HCT116 (cell line): ENCODE data around the gene PRKG1. TPM values are rescaled to one million over a fixed set of nuclear protein-coding genes. Genes with fewer than 3 reads are reported as not detected.

Source experiments
- ATAC-seq: fragments of 200-7000 bp; cut with Tn5 transposase; 2 replicates; pipeline ENCODE4 v1.9.1; 2020; ENCODE audit warnings: mild to moderate bottlenecking, moderate library complexity
- BruUV-seq: library from RNA; stranded (reverse); fragments of 400-500 nt; replicated peaks from 2 replicates; lab custom pipeline; 2021; lab: Mats Ljungman, UMichigan
- CTCF ChIA-PET: fragments of 300-600 bp; sonication (Branson Sonifier 250); formaldehyde crosslinking; loops from one replicate; lab custom pipeline; 2021; ENCODE audit warnings: antibody characterized with exemption; lab: Charles Lee
- POLR2A ChIA-PET: fragments of 300-600, 350-600 bp; sonication (Branson Sonifier 250); formaldehyde crosslinking; loops from one replicate; lab custom pipeline; 2021; ENCODE audit warnings: antibody characterized with exemption; lab: Charles Lee
- RAD21 ChIA-PET, 2 experiments: fragments of 300-600 bp; sonication (Branson Sonifier 250); formaldehyde crosslinking; loops; one replicate each; lab custom pipeline; 2023; ENCODE audit warnings: low total read pairs in 2 of 2; ENCODE audit not compliant: uncharacterized antibody in 2 of 2, unreplicated experiment in 2 of 2, low non-redundant PET in 1 of 2; lab: Charles Lee
- DNase-seq: peaks from one replicate; pipeline ENCODE4 v3.0.0-alpha.2; 2010; ENCODE audit warnings: low read depth, low spot score
- H2AFZ ChIP-seq: fragments of 200-600 bp; shearing (Covaris generic), sonication (generic); 2 replicates; pipeline ENCODE4 v1.6.1; 2017; ENCODE audit warnings: low read depth, mixed run types, mixed read lengths, antibody characterized with exemption, low read length; ENCODE audit not compliant: poor library complexity, severe bottlenecking
- H3K27ac ChIP-seq: 2 replicates; pipeline ENCODE4 v1.5.1; 2012; ENCODE audit warnings: low read depth, low read length
- H3K27me3 ChIP-seq: fragments of 200-600 bp; sonication (generic); 2 replicates; pipeline ENCODE4 v1.6.1; 2016; ENCODE audit warnings: mixed run types, low read length, mixed read lengths; ENCODE audit not compliant: insufficient read depth
- H3K36me3 ChIP-seq, 2 experiments: fragments of 200-500 bp in 1 of 2; fragments of 200-600 bp in 1 of 2; sonication (Bioruptor generic) in 1 of 2; sonication (generic) in 1 of 2; 2 replicates each; pipeline versions ENCODE4 v1.5.1 to v1.6.1; 2014 to 2016; ENCODE audit warnings: low read length in 2 of 2, inconsistent platforms in 1 of 2, mixed read lengths in 1 of 2, mixed run types in 1 of 2; ENCODE audit not compliant: insufficient read depth in 2 of 2, control insufficient read depth in 1 of 2
- H3K4me1 ChIP-seq, 2 experiments: fragments of 200-600 bp in 1 of 2; sonication (generic) in 1 of 2; 2 replicates each; pipeline versions ENCODE4 v1.5.1 to v1.6.1; 2012 to 2017; ENCODE audit warnings: low read length in 2 of 2, inconsistent platforms in 1 of 2, mild to moderate bottlenecking in 1 of 2, mixed read lengths in 1 of 2, mixed run types in 1 of 2, moderate library complexity in 1 of 2; ENCODE audit not compliant: insufficient read depth in 2 of 2, control insufficient read depth in 1 of 2
- H3K4me2 ChIP-seq: fragments of 200-600 bp; sonication (generic); 2 replicates; pipeline ENCODE4 v1.6.1; 2017; ENCODE audit warnings: mixed run types, low read length, mixed read lengths
- H3K4me3 ChIP-seq, 2 experiments: fragments of 200-600 bp in 1 of 2; sonication (generic) in 1 of 2; replicated peaks in 1 of 2; 2 replicates each; pipeline ENCODE4 v1.5.1; 2011 to 2016; ENCODE audit warnings: low read length in 2 of 2, control low read depth in 1 of 2, low read depth in 1 of 2, mild to moderate bottlenecking in 1 of 2, mixed read lengths in 1 of 2, mixed run types in 1 of 2
- H3K79me2 ChIP-seq: fragments of 200-600 bp; sonication (generic); 2 replicates; pipeline ENCODE4 v1.6.1; 2017; ENCODE audit warnings: mild to moderate bottlenecking, mixed run types, low read length, moderate library complexity, mixed read lengths; ENCODE audit not compliant: insufficient read depth
- H3K9ac ChIP-seq: fragments of 200-600 bp; sonication (generic); 2 replicates; pipeline ENCODE4 v1.6.1; 2016; ENCODE audit warnings: low read length, mixed read lengths
- H3K9me2 ChIP-seq: fragments of 200-600 bp; sonication (generic), shearing (Covaris generic); 2 replicates; pipeline ENCODE4 v1.6.1; 2017; ENCODE audit warnings: mixed run types, mild to moderate bottlenecking, moderate library complexity; ENCODE audit not compliant: insufficient read depth
- H3K9me3 ChIP-seq, 2 experiments: fragments of 200-500 bp in 1 of 2; fragments of 200-600 bp in 1 of 2; sonication (Bioruptor generic) in 1 of 2; sonication (generic) in 1 of 2; 2 replicates each; pipeline ENCODE4 v1.6.1; 2014 to 2017; ENCODE audit warnings: low read length in 2 of 2, mixed read lengths in 2 of 2, inconsistent platforms in 1 of 2, low read depth in 1 of 2, mild to moderate bottlenecking in 1 of 2, mixed run types in 1 of 2, moderate library complexity in 1 of 2; ENCODE audit not compliant: control insufficient read depth in 1 of 2, insufficient read depth in 1 of 2
- H4K20me1 ChIP-seq: fragments of 200-600 bp; sonication (generic), shearing (Covaris generic); 2 replicates; pipeline ENCODE4 v1.6.1; 2017; ENCODE audit warnings: mixed run types, mild to moderate bottlenecking, moderate library complexity; ENCODE audit not compliant: insufficient read depth
- CEBPB ChIP-seq: IDR thresholded peaks from 2 replicates; pipeline ENCODE4 v1.6.1; 2012; ENCODE audit warnings: low read depth
- ELF1 ChIP-seq: IDR thresholded peaks from 2 replicates; pipeline ENCODE4 v1.6.1; 2012; ENCODE audit warnings: low read depth, borderline replicate concordance
- EZH2phosphoT487 ChIP-seq: fragments of 200-600 bp; IDR thresholded peaks from 2 replicates; pipeline ENCODE4 v1.6.1; 2018; ENCODE audit warnings: antibody characterized with exemption, borderline replicate concordance
- POLR2AphosphoS5 ChIP-seq: IDR thresholded peaks from 2 replicates; pipeline ENCODE4 v1.6.1; 2011; ENCODE audit warnings: mild to moderate bottlenecking, low read depth, low read length, moderate library complexity
- SIN3A ChIP-seq: IDR thresholded peaks from 2 replicates; pipeline ENCODE4 v1.6.1; 2012; ENCODE audit warnings: low read depth
- SP1 ChIP-seq: IDR thresholded peaks from 2 replicates; pipeline ENCODE4 v1.6.1; 2012; ENCODE audit warnings: low read depth
- SRF ChIP-seq: IDR thresholded peaks from 2 replicates; pipeline ENCODE4 v1.6.1; 2012; ENCODE audit warnings: low read depth
- TCF7L2 ChIP-seq: IDR thresholded peaks from 2 replicates; pipeline ENCODE4 v1.7.0; 2011; ENCODE audit warnings: borderline replicate concordance, inconsistent platforms; ENCODE audit not compliant: insufficient read depth, insufficient read length; ENCODE audit errors: extremely low read depth
- YY1 ChIP-seq: IDR thresholded peaks from 2 replicates; pipeline ENCODE4 v1.6.1; 2011; ENCODE audit warnings: low read length, low read depth, moderate library complexity, mild to moderate bottlenecking; ENCODE audit not compliant: insufficient replicate concordance; ENCODE audit errors: extremely low read depth
- ZFX ChIP-seq: fragments of 450-650 bp; IDR thresholded peaks from 2 replicates; pipeline ENCODE4 v1.6.1; 2017
- ZNF274 ChIP-seq: fragments of 200-500 bp; sonication (Bioruptor generic); IDR thresholded peaks from 2 replicates; pipeline ENCODE4 v1.6.1; 2014; ENCODE audit warnings: mild to moderate bottlenecking, low read depth, low read length, inconsistent platforms
- intact Hi-C: fragments of 100-400 bp; cut with micrococcal nuclease; formaldehyde crosslinking; loops from 2 replicates; pipeline ENCODE4 v1.10.0; 2022
- total RNA-seq: library from RNA; stranded (reverse); gene quantifications from one replicate; pipeline ENCODE4 v1.2.1, GENCODE V29; 2021; ENCODE audit not compliant: unreplicated experiment

Gene PRKG1
- total RNA-seq, 1 experiment from 2014 or later = 1.4 TPM

- intact Hi-C loops = no loop called here
- ChIA-PET POLR2A (no interaction called here), RAD21 (no interaction called here), CTCF (no interaction called here)
- Histone ChIP-seq H3K4me2 (no peak overlapping the region), H4K20me1 (no peaks in the 10 kb centered on the region), H3K4me3 (no peak overlapping the region), H3K9me3 (no peaks in the 10 kb centered on the region), H3K9me2 (no peaks in the 10 kb centered on the region), H3K27ac (no peak overlapping the region), H3K36me3 (no peaks in the 10 kb centered on the region), H3K9ac (no peak overlapping the region), H3K4me1 (no peaks in the 10 kb centered on the region), H2AFZ (no peak overlapping the region), H3K27me3 (peaks cover 21% of the 10 kb centered on the region), H3K79me2 (no peaks in the 10 kb centered on the region)
- ATAC-seq (no peak), DNase-seq (no peak)
- TF ChIP-seq TCF7L2 = no peak
- no peak for TF ChIP-seq ZNF274
- TF ChIP-seq YY1 = no peak
- TF ChIP-seq ZFX = no peak
- no peak for TF ChIP-seq CEBPB
- no peak for TF ChIP-seq SRF
- TF ChIP-seq SP1 = no peak
- no peak for TF ChIP-seq ELF1
- TF ChIP-seq POLR2AphosphoS5 = no peak
- no peak for TF ChIP-seq EZH2phosphoT487
- TF ChIP-seq SIN3A = no peak
- BruUV-seq = no TSS peak
Observed at GRCh38 chr10:51932530-51932929, 858.2 kb downstream of the PRKG1 start.

GRCh38 chr10:51934373-51934772 is 860.1 kb downstream of the PRKG1 start:
- ChIA-PET RAD21 (no interaction called here), POLR2A (no interaction called here), CTCF (no interaction called here)
- Histone ChIP-seq H3K4me2 (no peak overlapping the region), H3K79me2 (no peaks in the 10 kb centered on the region), H2AFZ (no peak overlapping the region), H3K4me3 (no peak overlapping the region), H3K27me3 (peaks cover 27% of the 10 kb centered on the region), H4K20me1 (no peaks in the 10 kb centered on the region), H3K27ac (no peak overlapping the region), H3K4me1 (no peaks in the 10 kb centered on the region), H3K9me3 (no peaks in the 10 kb centered on the region), H3K36me3 (no peaks in the 10 kb centered on the region), H3K9me2 (no peaks in the 10 kb centered on the region), H3K9ac (no peak overlapping the region)
- DNase-seq = no peak
- no peak for ATAC-seq
- intact Hi-C loops = no loop called here
- TF ChIP-seq SIN3A = no peak
- no peak for TF ChIP-seq ZNF274
- BruUV-seq = no TSS peak
